ENCODE results near the gene PRKD2.

DNA sequence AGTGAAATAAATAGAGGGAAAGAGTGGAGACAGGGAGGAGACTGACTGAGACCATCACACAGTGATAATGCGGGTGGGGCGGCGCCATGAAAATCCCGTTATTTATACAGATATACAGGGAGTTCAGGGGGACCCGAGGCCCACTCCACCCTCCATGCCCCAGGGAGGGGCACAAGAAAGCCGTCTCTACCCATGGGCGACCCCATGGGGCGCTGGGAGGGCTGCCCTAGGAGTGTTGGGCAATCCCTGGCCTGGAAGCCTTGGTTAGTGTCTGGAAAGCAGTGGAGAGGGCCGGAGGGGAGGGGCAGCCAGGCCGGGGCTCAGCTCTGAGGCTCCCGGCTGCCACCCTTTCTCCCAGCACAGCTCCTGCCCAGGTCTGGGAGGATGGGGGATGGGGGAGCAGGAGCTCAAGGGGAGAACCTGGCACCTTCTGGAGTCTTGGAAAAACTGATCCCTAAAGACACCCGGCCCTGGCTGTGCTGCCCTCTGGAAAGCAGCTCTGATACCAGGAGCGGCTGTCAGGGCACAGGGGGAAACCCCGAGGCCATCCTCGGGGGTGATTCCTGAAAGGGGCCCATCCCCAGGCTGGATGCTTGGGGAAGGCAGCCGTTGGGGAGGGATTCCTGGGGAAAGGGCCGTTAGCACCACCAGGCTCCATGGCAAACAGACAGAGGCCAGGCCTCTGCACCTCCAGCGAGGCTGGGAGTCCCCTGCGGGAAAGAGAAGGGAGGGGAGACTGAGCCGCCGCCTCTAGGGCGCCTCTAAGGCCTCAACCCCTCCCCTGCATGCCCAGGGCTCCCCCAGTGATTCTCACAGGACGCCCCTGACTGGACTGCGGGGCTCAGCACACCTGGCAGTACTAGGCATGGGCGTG lies 3.0 kb upstream of the PRKD2 start:
- TF ChIP-seq POLR2AphosphoS5 (IDR thresholded peaks at IDR 0.05; ENCODE audit: borderline replicate concordance, low read depth, low read length) (no peak), EZH2 (IDR thresholded peaks at IDR 0.05) (no peak), FOXP2 (optimal IDR thresholded peaks at IDR 0.05; ENCODE audit: control extremely low read depth, extremely low read length, insufficient read depth) (no peak)
